Stimulated activated CD8-positive, alpha-beta memory T cell treated with anti-CD3 and anti-CD28 coated beads, Interleukin-2, amount 100 ng/mL, for 1 hour (primary cell): Measurements from ENCODE around the gene CRYBB3.

Experiments used
- DNase-seq, 2 donors: peaks; one replicate each; pipeline ENCODE4 v3.0.0-alpha.2; 2020; ENCODE audit warnings: low read depth in 2 of 2

CRYBB3 gene

DNA sequence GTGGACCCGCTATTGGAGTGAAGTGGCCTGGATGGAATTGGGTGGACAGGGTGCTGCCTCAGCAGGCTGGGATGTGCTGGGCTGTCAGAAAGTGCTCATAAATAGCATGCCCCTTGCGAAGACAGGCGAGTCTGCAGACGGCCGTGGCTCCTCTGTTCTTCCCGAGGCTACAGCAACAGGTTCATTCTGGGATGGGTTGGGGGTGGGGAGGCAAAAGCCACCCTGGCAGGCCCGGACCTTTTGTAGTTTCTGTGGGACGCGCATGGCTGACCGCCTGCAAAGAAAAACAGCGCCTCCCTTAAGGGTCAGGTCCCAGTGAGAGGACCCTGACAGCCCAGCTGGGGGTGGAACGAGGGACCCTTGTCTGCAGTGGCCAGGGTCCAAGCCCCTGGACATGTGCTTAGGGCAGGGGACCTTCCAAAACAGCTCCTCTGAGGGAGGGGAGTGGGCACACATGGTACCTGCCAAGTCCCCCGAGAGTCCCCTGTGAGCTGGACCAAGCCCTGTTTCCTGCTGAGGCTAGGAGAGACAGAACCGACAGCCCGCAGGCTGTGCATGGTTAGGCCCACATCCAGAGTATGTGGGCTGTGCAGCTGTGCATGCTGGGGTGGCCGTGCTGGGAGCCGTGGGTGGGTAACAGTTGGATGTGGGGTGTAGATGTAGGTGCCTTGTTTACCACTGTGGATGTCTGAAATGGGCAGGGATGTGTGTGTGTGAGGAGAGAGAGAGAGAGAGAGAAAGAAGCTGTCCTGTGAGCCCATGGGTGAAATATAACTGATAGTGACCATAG lies at the start of gene CRYBB3:
Gene CRYBB3 (plus strand): TSS at position 128 of the 790 bp plus-strand sequence. CDS start 1,539 bp downstream, outside the sequence.
- no peak for DNase-seq

DNA sequence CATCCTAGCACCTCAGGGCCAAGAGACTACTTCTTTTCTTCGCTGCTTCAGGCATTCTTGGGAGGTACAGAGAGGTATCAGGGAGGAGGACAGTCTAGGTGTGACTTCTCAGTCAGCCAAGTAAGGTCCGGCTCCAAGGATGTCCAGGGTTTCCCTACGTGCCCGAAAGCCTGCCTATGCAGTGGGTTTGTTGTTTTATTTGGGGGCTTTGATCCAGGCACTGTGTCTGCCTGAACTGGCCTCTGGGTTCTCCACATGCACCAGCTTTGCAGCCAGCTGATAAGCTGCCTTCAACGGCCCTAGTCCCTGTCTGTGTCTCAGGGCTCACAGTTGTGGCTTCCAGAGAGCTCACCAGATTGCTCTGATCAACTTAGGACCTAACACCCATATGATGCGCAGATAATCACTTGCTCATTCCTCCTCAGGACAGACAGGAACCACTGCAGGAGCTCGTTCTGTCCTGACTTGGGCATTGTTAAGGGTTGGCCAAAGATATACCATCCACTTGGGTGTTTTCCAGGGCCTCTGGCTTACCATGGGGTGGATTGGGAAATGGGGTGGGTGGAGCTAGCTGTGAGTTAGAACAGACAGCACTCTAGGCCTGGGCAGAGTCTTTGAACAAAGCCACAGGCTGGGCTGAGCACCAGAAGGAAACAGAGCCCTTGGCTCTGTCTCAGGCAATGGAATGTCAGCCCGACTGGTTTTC lies 45.5 kb upstream of the CRYBB3 start:
- DNase-seq, result no peak

DNA sequence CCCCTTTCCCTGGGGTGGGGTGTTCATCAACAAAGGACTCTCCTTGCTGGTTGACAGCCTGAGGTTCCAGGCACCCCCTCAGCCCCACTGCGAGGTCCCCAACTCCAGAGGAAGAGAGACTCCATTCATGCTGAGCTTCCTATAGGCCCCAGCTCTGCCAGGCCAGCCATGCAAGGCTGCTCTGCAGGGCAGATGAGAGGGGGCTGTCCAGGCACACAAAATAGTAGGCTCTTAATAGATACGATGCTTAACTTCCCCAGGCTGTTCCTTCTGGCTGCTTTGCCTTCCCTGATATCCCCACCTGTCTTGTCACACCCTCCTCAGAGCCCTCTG lies 45.0 kb upstream of the CRYBB3 start:
- DNase-seq, result no peak

DNA sequence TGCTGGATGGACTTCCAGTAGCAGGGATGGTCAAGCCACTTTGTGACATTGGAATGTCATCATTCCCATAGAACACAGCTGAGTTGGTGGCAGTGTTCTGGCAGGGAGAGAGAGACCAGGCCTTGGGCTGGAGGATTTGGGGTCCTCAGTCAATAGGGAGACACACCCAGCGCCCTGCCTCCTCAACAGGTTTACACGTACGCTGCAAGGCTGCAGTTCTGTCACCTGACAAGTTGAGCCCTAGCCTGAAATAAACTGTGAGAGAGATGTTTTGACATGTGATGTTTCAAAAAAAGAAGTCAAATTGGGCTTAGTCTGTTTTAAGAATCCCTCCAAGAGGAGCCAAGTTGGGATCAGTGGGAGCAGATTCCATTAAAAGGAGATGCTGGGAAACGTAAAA lies 42.9 kb upstream of the CRYBB3 start:
- DNase-seq, result no peak

DNA sequence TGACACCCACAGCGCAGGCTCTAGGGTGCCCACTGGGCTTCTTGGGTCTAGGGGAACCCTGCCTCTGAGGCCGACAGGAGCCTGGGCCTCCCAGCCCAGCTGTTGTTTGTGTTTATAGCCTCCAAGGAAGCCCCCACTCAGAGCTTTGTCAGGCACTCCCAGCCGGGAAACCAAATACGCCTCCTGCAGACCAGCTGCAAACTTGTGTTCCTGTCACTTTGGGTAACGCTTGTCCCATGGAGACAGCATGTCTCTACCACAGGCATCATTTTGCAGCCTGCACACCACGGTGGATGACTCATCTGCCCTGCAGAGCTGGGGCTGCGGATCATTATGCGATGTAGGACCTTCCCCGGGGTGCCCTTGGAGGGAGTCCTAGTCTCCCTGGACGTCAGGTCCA lies 40.6 kb upstream of the CRYBB3 start:
- DNase-seq, result no peak

DNA sequence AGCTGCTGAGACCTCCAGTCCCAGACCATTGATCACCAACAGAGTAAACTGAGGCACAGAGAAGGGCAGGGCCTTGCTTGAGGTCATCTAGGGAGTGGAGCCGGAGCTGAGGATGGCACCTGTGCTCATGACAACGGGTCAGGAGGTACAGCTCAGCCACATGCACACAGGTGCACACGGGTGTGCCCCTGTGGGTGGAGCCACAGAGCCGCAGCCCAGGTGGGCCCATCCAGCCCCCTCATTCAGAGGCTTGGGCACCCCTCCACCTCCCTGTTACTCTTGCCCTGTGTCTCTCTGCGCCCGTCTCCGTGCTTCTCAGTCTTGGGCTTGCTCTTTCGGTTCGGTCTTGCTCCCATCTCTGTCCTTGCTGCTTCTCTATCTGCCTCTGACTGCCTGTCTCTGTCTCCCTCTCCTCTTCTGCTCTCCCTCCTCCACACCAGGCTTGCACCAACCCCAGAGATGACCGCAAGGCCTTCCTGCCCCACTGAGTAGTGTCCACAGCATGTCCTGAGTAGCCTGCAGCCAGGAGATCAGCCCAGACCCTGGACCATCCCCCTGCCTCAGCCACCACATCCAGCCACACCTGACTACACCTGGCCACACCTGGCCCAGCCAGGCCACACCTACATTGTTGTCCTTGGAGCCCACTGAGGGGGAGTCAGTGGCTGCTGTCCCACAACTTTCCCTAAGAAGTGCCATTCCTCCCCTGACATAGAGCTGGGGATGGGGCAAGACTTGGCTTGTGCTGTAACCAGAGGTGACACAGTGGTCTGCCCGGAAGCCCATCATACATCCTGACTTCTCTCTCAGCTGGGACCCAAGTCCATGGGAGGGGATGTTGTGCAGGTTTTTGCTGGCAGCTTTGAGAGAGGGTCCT lies 39.3 kb upstream of the CRYBB3 start:
- DNase-seq, result no peak

DNA sequence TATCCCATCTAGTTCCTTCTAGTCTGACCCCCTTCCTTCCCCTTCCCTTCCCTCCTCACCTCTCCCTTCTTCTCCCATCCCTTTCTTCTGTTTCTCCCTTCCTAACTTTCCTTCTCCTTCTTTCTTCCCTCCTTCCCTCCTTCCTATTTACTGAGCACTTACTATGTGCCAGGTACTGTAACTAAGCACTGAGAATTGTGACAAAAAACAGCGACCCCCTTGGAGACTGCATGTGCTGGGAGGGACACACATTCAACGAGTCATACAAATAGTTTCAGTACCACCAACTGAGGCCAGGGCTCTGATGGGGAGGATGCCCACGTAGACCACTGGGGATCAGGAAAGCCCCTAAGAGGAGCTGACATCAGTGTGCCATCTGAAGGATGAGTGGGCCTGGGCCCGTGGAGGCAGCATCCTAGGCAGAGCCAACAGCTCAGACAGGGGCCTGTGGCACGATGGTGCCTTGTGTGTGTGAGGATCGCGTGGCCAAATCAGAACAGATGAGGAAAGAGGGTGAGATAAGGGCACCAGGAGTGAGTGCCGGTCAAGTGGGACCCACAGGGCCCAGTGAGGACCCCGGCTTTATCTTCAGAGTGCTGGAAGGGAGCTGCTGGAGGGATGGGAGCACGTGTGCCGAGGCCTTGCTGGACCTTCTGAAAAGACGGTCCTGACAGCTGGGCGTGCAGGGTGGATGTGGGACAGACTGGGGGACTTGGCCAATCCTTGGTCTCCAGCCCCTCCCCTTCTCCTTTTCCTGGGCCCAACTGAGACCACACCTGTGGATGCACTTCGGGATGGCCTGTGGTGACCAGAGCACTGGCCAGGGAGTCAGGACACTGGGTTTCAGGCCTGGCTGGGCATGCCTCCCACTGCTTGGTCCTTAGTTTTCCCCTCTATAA lies 38.4 kb upstream of the CRYBB3 start:
- DNase-seq, result no peak

DNA sequence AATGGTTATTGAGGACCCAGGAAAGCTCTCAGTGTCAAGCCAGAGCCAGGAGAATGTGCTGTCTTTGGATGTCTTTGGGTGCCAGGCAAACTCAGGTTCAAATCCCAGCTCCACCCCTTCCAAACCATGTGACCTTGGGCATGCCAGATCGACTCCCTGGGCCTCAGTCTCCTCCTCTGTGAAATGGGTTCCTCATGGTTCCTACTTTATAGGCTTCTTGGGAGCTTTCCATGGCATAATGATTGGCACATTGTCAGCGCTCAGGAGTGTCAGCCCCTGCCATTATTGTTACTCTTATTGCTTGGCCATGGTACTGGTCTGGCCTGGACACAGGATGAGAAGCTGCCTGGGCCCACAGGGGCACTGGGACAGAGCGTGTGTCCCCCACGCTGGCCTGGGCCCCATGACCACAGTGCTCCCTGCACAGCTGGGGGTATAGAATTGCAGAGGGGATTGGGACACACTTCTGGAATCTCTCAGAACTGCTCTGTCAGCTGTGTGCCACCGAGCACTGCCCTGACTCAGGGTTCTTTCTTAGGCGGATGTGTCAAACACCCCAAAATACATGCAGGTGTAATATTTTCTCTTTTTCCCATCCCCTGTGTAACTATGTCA lies 37.6 kb upstream of the CRYBB3 start:
- DNase-seq, result no peak

DNA sequence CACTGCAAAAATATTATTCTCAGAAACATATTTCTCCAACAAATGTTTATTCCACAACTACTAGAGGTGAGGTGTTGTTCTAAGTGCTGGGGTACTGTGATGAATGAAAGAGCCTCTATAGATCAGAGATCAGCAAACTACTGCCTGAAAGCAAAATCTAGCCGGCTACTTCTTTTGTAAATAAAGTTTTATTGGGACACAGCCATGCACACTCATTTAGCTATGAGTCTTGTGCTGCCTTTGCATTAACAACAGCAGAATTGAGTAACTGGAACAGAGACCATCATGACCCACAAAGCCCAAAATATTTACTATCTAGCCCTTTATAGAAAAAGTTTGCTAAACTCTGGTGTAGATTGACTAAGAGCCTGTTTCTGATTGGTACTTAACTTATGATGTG lies 37.1 kb upstream of the CRYBB3 start:
- DNase-seq, result no peak

DNA sequence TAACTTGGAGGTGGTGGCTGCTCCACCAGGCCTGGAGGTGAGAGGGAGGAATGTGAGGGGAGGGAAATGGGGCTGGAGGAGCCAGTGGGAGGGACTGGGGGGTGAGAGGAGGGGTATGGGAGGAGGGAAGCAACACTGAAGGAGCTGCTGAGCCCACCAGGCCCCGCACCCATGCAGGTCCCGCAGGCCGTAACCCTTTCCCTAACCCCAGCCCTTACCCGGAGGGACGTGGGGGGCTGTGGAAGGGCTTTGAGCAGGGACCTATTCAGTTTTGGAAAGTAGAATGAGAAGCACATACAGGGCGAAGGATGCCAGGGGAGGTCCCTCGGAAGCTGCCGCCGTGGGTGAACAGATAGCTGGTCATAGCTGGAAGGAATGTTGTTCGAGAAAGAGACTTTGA lies 33.9 kb upstream of the CRYBB3 start:
- DNase-seq, result no peak

DNA sequence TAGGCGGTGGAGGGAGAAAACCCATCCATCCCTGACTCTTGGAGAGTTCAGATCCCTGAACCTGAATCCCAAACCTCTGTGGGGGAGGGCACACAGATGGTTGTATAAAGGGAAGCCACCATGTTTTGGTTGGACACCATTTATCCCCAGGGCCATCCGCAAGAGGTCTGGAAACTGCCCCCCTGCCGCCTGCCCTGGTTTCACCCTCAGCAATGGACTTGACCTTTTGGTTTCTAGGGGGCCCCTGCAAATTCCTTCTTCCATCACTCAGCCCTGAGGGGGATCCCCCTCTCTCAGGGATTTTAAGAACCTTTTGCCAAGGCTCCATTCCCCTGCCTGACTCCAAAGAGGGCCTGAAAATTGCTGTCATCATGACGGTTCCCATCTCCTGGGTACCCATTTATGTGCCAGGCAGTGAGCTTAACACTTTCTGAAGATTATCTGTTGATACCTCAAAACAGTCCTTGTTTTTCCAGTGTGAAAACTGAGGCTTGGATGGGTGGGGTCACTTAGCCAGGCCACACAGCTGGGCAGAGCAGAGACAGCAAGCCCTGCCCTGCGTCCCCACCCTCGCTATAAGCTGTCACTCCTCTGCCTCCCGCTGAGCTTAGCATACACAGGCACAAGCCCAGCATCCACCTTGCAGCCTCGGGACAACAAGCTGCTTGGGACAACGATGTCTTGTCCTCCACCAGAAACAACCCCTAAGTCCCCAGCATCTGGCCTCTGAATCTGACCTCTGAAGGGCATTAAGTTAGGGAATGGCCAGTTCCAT lies 33.2 kb upstream of the CRYBB3 start:
- no peak for DNase-seq

DNA sequence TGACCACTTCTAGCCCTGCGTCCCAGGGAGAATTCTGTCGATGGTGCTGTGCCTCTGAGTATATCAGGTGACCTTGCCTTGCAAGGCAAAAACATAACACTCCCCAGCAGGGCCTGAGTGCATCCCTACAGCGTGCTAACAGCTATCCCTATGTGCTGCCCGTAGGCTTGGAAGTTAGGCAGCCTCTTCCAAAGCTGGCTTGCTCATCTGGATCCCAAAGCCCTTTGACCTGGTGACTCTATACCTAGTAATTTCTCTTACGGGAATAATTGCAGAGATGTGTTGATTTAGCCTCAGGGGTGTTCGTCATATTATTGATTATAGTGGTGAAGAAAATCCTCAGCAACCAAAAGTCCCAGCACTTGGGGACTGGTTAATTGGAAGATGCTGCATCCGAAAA lies 32.6 kb upstream of the CRYBB3 start:
- no peak for DNase-seq

DNA sequence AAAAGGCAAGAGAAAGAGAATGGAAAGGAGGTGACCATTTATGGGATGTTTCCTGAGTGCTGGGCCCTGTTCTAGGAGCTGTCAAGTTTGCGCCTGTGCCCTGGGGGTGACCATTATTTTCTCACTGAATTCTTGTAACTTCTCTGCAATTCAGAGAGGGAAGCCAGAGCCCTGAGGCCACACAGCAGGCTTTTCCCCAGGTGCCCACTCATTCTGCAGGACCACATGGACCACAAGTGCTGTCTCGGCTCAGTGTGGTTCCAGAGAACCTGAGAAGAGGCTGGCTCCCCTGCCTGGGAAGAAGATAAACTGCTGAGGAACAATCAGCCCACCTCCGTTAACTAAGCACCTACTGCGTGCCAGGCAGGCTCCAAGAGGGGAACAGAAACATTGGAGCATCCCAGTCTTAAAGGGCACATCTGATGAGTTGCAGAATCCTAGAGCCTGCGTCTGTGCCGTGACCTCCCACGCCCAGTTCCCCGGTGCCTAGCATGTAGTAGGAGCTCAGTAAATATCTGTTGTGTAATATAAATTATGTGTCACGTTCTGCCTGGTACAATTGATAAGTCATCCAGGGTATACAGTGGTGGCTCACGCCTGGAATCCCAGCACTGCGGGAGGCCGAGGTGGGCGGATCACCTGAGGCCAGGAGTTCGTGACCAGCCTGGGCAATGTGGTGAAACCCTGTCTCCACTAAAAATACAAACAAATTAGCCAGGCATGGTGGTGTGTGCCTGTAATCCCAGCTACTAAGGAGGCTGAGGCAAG lies 31.6 kb upstream of the CRYBB3 start:
- no peak for DNase-seq

DNA sequence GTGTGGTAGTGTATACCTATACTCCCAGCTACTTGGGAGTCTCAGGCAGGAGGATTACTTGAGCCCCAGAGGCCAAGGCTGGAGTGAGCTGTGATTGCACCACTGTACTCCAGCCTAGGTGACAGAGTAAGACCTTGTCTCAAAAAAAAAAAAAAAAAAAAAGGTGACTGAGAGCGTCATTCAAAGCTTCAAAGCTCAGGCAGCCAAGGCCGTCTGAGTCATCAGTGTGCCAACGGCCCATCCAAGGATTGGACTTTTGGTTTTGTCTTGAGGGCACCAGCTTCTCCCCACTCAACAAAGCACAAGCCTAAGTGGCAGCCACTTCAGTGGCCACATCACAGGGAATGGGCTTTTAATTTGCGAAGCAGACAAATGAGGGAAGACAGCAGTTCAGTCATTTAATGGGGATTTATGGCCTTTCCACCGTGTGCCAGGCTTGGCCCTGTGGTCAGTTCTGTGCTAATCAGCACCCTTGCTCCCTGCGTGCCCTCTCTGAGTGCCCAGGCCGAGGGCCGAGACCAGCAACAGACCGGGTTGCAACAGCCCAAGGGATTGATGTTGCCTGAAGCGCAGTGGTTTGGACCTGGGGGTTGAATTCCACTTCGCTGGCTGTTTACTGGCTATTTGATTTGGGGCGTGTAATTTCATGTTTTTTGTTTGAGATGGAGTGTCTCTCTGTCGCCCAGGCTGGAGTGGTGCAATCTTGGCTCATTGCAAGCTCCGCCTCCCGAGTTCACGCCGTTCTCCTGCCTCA lies 30.2 kb upstream of the CRYBB3 start:
- no peak for DNase-seq

DNA sequence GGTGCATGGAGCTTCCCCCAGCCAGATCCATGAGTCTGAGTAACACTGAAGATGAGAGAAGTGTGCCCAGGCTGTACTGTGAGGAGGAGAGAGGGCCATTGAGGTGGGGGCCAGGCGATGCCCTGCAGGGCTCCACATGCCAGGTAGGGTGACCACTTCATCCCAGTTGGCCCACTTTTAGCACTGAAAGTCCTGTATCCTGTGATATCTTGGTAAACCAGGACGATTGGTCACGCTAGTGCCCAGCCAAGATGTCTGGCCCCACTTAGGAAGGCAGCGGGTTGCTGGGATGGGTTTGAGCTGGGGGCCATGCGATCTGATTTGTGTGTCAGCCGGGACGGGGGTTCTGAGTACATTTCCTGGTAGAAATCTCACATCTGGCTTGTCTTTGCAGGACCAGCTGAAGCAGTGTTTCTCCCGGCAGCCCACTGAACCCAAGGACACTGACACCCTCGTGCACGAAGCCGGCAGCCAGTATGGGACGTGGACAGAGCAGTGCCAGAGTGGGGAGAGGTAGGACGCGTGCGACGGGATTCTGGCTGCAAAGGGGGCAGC lies 29.2 kb upstream of the CRYBB3 start:
- DNase-seq, result no peak

DNA sequence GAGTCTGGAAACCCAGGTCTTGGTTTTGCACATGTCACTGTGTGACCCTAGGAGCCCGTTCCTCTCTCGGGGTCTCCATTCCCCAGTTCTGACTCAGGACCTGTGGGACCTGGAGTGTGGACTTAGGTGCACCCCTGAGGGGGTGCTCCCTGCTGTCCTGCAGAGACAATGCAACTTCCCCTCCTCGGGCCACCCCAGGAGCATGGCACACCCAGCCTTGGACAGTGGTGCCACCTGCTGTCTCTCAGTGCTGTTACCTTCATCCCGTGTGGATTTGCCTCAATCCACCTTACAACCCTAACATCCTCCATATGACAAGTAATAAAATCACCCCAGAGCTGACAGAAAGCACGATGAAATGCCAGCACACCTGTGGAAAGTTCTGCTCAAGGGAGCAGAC lies 27.5 kb upstream of the CRYBB3 start:
- no peak for DNase-seq

DNA sequence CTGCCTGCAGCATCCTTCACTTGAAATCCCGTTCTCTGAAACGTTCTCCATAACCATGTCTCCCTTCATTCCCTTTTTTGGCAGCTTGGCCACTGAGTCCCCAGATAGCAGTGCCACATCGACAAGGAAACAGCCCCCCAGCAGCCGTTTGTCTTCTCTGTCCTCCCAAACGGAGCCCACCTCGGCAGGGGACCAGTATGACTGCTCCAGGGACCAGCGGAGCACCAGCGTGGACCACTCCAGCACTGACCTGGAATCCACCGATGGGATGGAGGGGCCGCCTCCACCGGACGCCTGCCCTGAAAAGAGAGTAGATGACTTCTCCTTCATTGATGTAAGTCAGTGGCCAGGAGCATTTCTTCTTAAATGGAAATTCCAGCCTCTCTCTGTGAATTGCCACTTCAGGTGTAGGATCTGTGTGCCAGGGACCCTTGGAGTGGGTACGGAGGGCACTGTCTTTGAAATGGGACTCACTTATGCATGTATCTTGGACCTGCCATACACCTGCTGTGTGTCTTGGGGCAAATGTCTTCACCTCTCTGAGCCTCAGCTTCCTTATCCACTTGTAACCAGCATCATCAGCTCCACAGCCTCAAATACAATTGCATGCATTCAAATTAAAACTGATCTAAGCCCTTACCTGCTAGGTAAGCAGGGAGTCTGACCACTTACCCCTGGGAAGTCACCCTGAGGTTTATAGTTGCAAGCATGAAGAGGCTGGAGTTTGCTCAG lies 25.3 kb upstream of the CRYBB3 start:
- no peak for DNase-seq

DNA sequence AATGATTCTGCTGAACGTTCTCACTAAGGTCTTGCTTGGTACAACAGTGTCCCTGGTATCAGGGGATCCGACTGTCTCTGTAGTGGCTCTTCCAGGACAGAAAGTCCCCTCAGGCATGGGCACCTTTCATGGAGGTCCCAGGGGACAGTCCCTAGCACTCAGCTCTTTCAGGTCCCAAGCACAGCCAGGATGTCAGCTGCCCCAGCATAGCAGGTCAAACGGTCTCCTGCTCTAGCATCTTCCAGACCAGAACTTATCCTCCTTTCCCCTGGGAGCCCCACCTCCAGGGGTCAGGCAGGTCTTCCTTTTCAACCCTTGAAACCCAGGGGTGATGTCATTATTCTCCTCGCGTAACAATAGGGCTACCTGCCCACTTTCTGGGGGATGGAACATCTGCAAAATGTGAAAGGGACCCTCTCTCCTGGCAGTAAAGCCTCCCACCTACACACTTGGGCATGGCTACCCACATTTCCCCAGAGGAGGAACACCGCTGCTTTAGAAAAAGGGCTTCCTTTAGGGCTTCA lies 24.7 kb upstream of the CRYBB3 start:
- DNase-seq, result no peak
